Measurements from ENCODE around the gene BRPF1. TPM values are rescaled to one million over a fixed set of nuclear protein-coding genes. Genes with fewer than 3 reads are reported as not detected.

Gene BRPF1
- total and polyA plus RNA-seq, 4 donors = 8.3 to 26.4 (median 16.0) TPM

- peaks cover 8 to 81% (median 29%) of the 10 kb centered on the region in 4 donors for H3K36me3 ChIP-seq (ENCODE audit: control insufficient read depth in 4 of 4, insufficient read depth in 4 of 4, low read length in 4 of 4)
- DNase-seq = no peak
- TF ChIP-seq CTCF (IDR thresholded peaks at IDR 0.05; ENCODE audit: control extremely low read depth, extremely low read depth) = no peak
- no peak overlapping the region for H3K9ac ChIP-seq (ENCODE audit: insufficient read depth in 1 of 2, low read length in 2 of 2)
- ATAC-seq (ENCODE audit: insufficient read depth, low FRiP score) = no peak
- no peaks in the 10 kb centered on the region for H3K4me1 ChIP-seq (ENCODE audit: control insufficient read depth in 5 of 5, insufficient read depth in 5 of 5, low read length in 5 of 5)
- no peak overlapping the region for H3K27ac ChIP-seq (ENCODE audit: low read depth in 1 of 2, low read length in 1 of 2)
- H3K4me3 ChIP-seq = no peak overlapping the region
- H3K9me3 ChIP-seq (ENCODE audit: control insufficient read depth in 4 of 4, insufficient read depth in 3 of 4, low read length in 3 of 4) = no peaks in the 10 kb centered on the region
- WGBS, 2 donors = 90 to 95% methylated on average over 15 of the region's 15 CpGs
- H3K27me3 ChIP-seq (ENCODE audit: control insufficient read depth in 3 of 3, insufficient read depth in 3 of 3, low read length in 2 of 3) = no peaks in the 10 kb centered on the region
Measured at GRCh38 chr3:9690451-9691450, 40.8 kb upstream of the BRPF1 start.

- no peak for TF ChIP-seq CTCF (IDR thresholded peaks at IDR 0.05; ENCODE audit: control extremely low read depth, extremely low read depth)
- Histone ChIP-seq H3K27me3 (ENCODE audit: control insufficient read depth in 3 of 3, insufficient read depth in 3 of 3, low read length in 2 of 3) (no peaks in the 10 kb centered on the region), H3K27ac (ENCODE audit: low read depth in 1 of 2, low read length in 1 of 2) (no peak overlapping the region), H3K4me3 (no peak overlapping the region), H3K9ac (ENCODE audit: insufficient read depth in 1 of 2, low read length in 2 of 2) (no peak overlapping the region), H3K9me3 (ENCODE audit: control insufficient read depth in 4 of 4, insufficient read depth in 3 of 4, low read length in 3 of 4) (no peaks in the 10 kb centered on the region), H3K36me3 (ENCODE audit: control insufficient read depth in 4 of 4, insufficient read depth in 4 of 4, low read length in 4 of 4) (peaks cover 8 to 78% (median 28%) of the 10 kb centered on the region in 4 donors), H3K4me1 (ENCODE audit: control insufficient read depth in 5 of 5, insufficient read depth in 5 of 5, low read length in 5 of 5) (no peaks in the 10 kb centered on the region)
- WGBS, 2 donors = 92 to 100% methylated on average over 2 of the region's 2 CpGs
- ATAC-seq (ENCODE audit: insufficient read depth, low FRiP score) (no peak), DNase-seq (no peak)
Measured at GRCh38 chr3:9691636-9692035, 39.9 kb upstream of the BRPF1 start.

- H3K4me3 ChIP-seq = no peak overlapping the region
- WGBS, 2 donors = 95 to 96% methylated on average over 5 of the region's 5 CpGs
- H3K4me1 ChIP-seq (ENCODE audit: control insufficient read depth in 5 of 5, insufficient read depth in 5 of 5, low read length in 5 of 5) = no peaks in the 10 kb centered on the region
- no peaks in the 10 kb centered on the region for H3K9me3 ChIP-seq (ENCODE audit: control insufficient read depth in 4 of 4, insufficient read depth in 3 of 4, low read length in 3 of 4)
- ATAC-seq (ENCODE audit: insufficient read depth, low FRiP score) = no peak
- H3K36me3 ChIP-seq (ENCODE audit: control insufficient read depth in 4 of 4, insufficient read depth in 4 of 4, low read length in 4 of 4) = peaks cover 8 to 78% (median 29%) of the 10 kb centered on the region in 4 donors
- no peaks in the 10 kb centered on the region for H3K27me3 ChIP-seq (ENCODE audit: control insufficient read depth in 3 of 3, insufficient read depth in 3 of 3, low read length in 2 of 3)
- no peak for TF ChIP-seq CTCF (IDR thresholded peaks at IDR 0.05; ENCODE audit: control extremely low read depth, extremely low read depth)
- DNase-seq = no peak
- no peak overlapping the region for H3K27ac ChIP-seq (ENCODE audit: low read depth in 1 of 2, low read length in 1 of 2)
- no peak overlapping the region for H3K9ac ChIP-seq (ENCODE audit: insufficient read depth in 1 of 2, low read length in 2 of 2)
Measured at GRCh38 chr3:9692416-9692815, 39.1 kb upstream of the BRPF1 start.
